Endothelial cell of umbilical vein (primary cell): ENCODE results near the gene PCYOX1L. TPM values are rescaled to one million over a fixed set of nuclear protein-coding genes. Genes with fewer than 3 reads are reported as not detected.

Experiments used
- BruUV-seq: library from RNA; stranded (reverse); fragments of 400-500 nt; replicated peaks from 2 replicates; lab custom pipeline; 2021; lab: Mats Ljungman, UMichigan
- CTCF ChIA-PET: fragments of 300-600, 350-600 bp; sonication (Branson Sonifier 250); formaldehyde crosslinking; loops from one replicate; lab custom pipeline; 2021; ENCODE audit warnings: antibody characterized with exemption, inconsistent platforms; lab: Charles Lee
- POLR2A ChIA-PET: fragments of 300-600, 350-600 bp; sonication (Branson Sonifier 250); formaldehyde crosslinking; loops from one replicate; lab custom pipeline; 2021; ENCODE audit warnings: antibody characterized with exemption, inconsistent platforms; lab: Charles Lee
- DNase-seq: peaks from one replicate; pipeline ENCODE4 v3.0.0-alpha.2; 2011; ENCODE audit warnings: low read depth, low spot score
- FAIRE-seq: peaks from 2 replicates; lab custom pipeline; 2011; peaks lifted over from hg19 to GRCh38; lab: Jason Lieb, UNC
- H2AFZ ChIP-seq: 2 replicates; pipeline ENCODE4 v1.6.0; 2012; ENCODE audit warnings: low read depth, low read length, control low read depth, inconsistent platforms
- H3K27ac ChIP-seq: 2 replicates; pipeline ENCODE4 v1.5.1; 2011; ENCODE audit warnings: low read depth, mild to moderate bottlenecking, control low read depth, low read length, moderate library complexity; ENCODE audit not compliant: insufficient read depth
- H3K27me3 ChIP-seq, 2 experiments: 2 replicates each; pipeline versions ENCODE4 v1.6.0 to v1.6.1; 2011; ENCODE audit warnings: low read length in 2 of 2, mixed read lengths in 1 of 2; ENCODE audit not compliant: control insufficient read depth in 2 of 2, insufficient read depth in 2 of 2
- H3K36me3 ChIP-seq, 2 experiments: 2 replicates in 1 of 2; 3 replicates in 1 of 2; pipeline ENCODE4 v1.5.1; 2011; ENCODE audit warnings: low read length in 2 of 2, mild to moderate bottlenecking in 1 of 2, moderate library complexity in 1 of 2; ENCODE audit not compliant: control insufficient read depth in 2 of 2, insufficient read depth in 2 of 2; ENCODE audit errors: extremely low read depth in 1 of 2
- H3K4me1 ChIP-seq: 3 replicates; pipeline ENCODE4 v1.5.1; 2011; ENCODE audit warnings: mild to moderate bottlenecking, low read length; ENCODE audit not compliant: control insufficient read depth, insufficient read depth; ENCODE audit errors: extremely low read depth
- H3K4me2 ChIP-seq: 2 replicates; pipeline ENCODE4 v1.6.1; 2011; ENCODE audit warnings: low read length, control low read depth, mixed read lengths; ENCODE audit not compliant: insufficient read depth
- H3K4me3 ChIP-seq, 3 experiments: fragments of 200-600 bp in 1 of 3; sonication (generic), shearing (Covaris generic) in 1 of 3; replicated peaks in 1 of 3; 2 replicates each; pipeline ENCODE4 v1.5.1; 2011 to 2016; ENCODE audit warnings: control low read depth in 3 of 3, low read length in 3 of 3, mild to moderate bottlenecking in 2 of 3, inconsistent platforms in 1 of 3, low read depth in 1 of 3, moderate library complexity in 1 of 3; ENCODE audit not compliant: insufficient read depth in 1 of 3
- H3K79me2 ChIP-seq: 2 replicates; pipeline ENCODE4 v1.6.0; 2012; ENCODE audit warnings: low read length, inconsistent platforms; ENCODE audit not compliant: control insufficient read depth, insufficient read depth
- H3K9ac ChIP-seq: replicated peaks from 2 replicates; pipeline ENCODE3; 2011; ENCODE audit warnings: low read length, control low read depth; ENCODE audit not compliant: insufficient read depth; ENCODE audit errors: extremely low read depth
- H3K9me1 ChIP-seq: replicated peaks from 3 replicates; pipeline ENCODE4 v1.6.0; 2011; ENCODE audit warnings: mild to moderate bottlenecking, low read length; ENCODE audit not compliant: control insufficient read depth, insufficient read depth; ENCODE audit errors: extremely low read depth
- H3K9me3 ChIP-seq: replicated peaks from 2 replicates; pipeline ENCODE4 v1.5.1; 2012; ENCODE audit warnings: low read length, inconsistent platforms; ENCODE audit not compliant: control insufficient read depth, insufficient read depth
- H4K20me1 ChIP-seq: replicated peaks from 2 replicates; pipeline ENCODE3; 2011; ENCODE audit warnings: mild to moderate bottlenecking, low read length; ENCODE audit not compliant: control insufficient read depth, insufficient read depth; ENCODE audit errors: extremely low read depth
- CTCF ChIP-seq, 2 donors: IDR thresholded peaks; 1 replicate in 1 of 2; 2 replicates in 1 of 2; pipeline ENCODE4 v1.5.1; 2011; ENCODE audit warnings: low read length in 2 of 2, mild to moderate bottlenecking in 2 of 2, moderate library complexity in 2 of 2, control low read depth in 1 of 2, inconsistent platforms in 1 of 2, low read depth in 1 of 2; ENCODE audit not compliant: insufficient read depth in 1 of 2; ENCODE audit errors: extremely low read depth in 1 of 2
- EZH2 ChIP-seq: IDR thresholded peaks from 2 replicates; pipeline ENCODE4 v1.6.1; 2012; ENCODE audit warnings: borderline replicate concordance, low read depth, mild to moderate bottlenecking, moderate library complexity, low read length, inconsistent platforms; ENCODE audit not compliant: severe bottlenecking
- FOS ChIP-seq: IDR thresholded peaks from 2 replicates; pipeline ENCODE4 v1.6.1; 2011; ENCODE audit warnings: mild to moderate bottlenecking, low read length, moderate library complexity, borderline replicate concordance; ENCODE audit not compliant: insufficient read depth
- GATA2 ChIP-seq: IDR thresholded peaks from 2 replicates; pipeline ENCODE4 v1.7.0; 2011; ENCODE audit warnings: low read depth, mild to moderate bottlenecking, moderate library complexity, mixed read lengths, low read length; ENCODE audit not compliant: insufficient read length, insufficient read depth
- JUN ChIP-seq: IDR thresholded peaks from 2 replicates; pipeline ENCODE4 v1.6.1; 2011; ENCODE audit warnings: borderline replicate concordance, low read depth; ENCODE audit not compliant: insufficient read length, insufficient read depth
- MYC ChIP-seq: IDR thresholded peaks from one replicate; pipeline ENCODE4 v1.6.1; 2011; ENCODE audit warnings: mild to moderate bottlenecking, low read depth, low read length
- POLR2A ChIP-seq: IDR thresholded peaks from 2 replicates; pipeline ENCODE4 v1.6.1; 2012; ENCODE audit warnings: low read depth, mild to moderate bottlenecking, control low read depth, low read length
- POLR2AphosphoS5 ChIP-seq: IDR thresholded peaks from 2 replicates; pipeline ENCODE4 v1.6.1; 2012; ENCODE audit warnings: low read depth, mild to moderate bottlenecking, control low read depth, low read length, moderate library complexity; ENCODE audit not compliant: insufficient read depth
- dilution Hi-C: fragments of 300-500 bp; cut with MboI; formaldehyde crosslinking; loops from one replicate; pipeline ENCODE4 v1.15.0; 2019; ENCODE audit warnings: low sequenced_read_pairs; ENCODE audit not compliant: extremely low pct_ligation_motif_present
- intact Hi-C: fragments of 100-400 bp; cut with micrococcal nuclease; formaldehyde crosslinking; loops from one replicate; pipeline ENCODE4 v1.10.0; 2022
- polyA plus RNA-seq, 4 experiments: library from polyadenylated mRNA; depleted of rRNA in 3 of 4; stranded (reverse) in 3 of 4; unstranded in 1 of 4; fragments of >200 nt; gene quantifications; 2 replicates each; pipeline versions ENCODE4 v1.2.1 to v1.2.3, GENCODE V29; 2011 to 2012; ENCODE audit warnings: missing spikeins in 1 of 4
- total RNA-seq: library from RNA; stranded (reverse); gene quantifications from 2 replicates; pipeline ENCODE4 v1.2.3, GENCODE V29; 2021
- TF ChIP-seq, protein P1 (sequence below): IDR thresholded peaks from 2 replicates; pipeline ENCODE4 v1.6.1; 2011; ENCODE audit not compliant: insufficient read depth, insufficient read length

PCYOX1L gene
- total and polyA plus RNA-seq, 2 donors (not counting 3 experiments of a cell fraction or from before 2014, with no cell fraction given): 23.3 to 28.1 TPM

GRCh38 chr5:149383399-149383798 lies 25.6 kb downstream of the PCYOX1L start:
- Histone ChIP-seq H3K27ac (no peak overlapping the region), H2AFZ (no peak overlapping the region), H3K36me3 (no peaks in the 10 kb centered on the region), H3K79me2 (no peaks in the 10 kb centered on the region), H3K9ac (no peak overlapping the region), H3K4me3 (no peak overlapping the region), H3K9me1 (no peaks in the 10 kb centered on the region), H3K4me1 (no peaks in the 10 kb centered on the region), H4K20me1 (no peaks in the 10 kb centered on the region), H3K4me2 (no peak overlapping the region), H3K27me3 (no peaks in the 10 kb centered on the region), H3K9me3 (no peaks in the 10 kb centered on the region)
- no peak for DNase-seq
- ChIA-PET POLR2A (no interaction called here), CTCF (interaction anchor here (0.6 to 4.5 kb wide), 7 partner anchors 11 to 235 kb away, joined by 3 to 79 read pairs (median 9); partner anchors contain the start of gene CSNK1A1)
- dilution Hi-C loops (no loop called here), intact Hi-C loops (no loop called here)
- TF ChIP-seq JUN: no peak
- TF ChIP-seq FOS: no peak
- TF ChIP-seq GATA2: no peak
- TF ChIP-seq POLR2A: no peak
- no peak for TF ChIP-seq EZH2
- no peak for TF ChIP-seq CTCF (IDR thresholded peaks at IDR 0.05; ENCODE audit: extremely low read depth in 1 of 2, insufficient read depth in 1 of 2, low read depth in 1 of 2, low read length in 2 of 2)
- no peak for TF ChIP-seq MYC
- TF ChIP-seq, protein P1, sequence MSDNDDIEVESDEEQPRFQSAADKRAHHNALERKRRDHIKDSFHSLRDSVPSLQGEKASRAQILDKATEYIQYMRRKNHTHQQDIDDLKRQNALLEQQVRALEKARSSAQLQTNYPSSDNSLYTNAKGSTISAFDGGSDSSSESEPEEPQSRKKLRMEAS: no peak
- TF ChIP-seq POLR2AphosphoS5: no peak
- FAIRE-seq: no peak
- no TSS peak for BruUV-seq
